Stimulated activated CD8-positive, alpha-beta memory T cell treated with anti-CD3 and anti-CD28 coated beads, Interleukin-15, amount 100 ng/mL, for 48 hours (primary cell): ENCODE results near the gene RTEL1.
"Not testable (repeated sequence)": the region's sequence is repeated elsewhere in the genome, so short reads cannot be mapped to it uniquely, and the experiment has no call there.

Source experiments
- DNase-seq, 2 donors: peaks; one replicate each; pipeline ENCODE4 v3.0.0-alpha.2; 2020; ENCODE audit warnings: low read depth in 2 of 2

Gene RTEL1

GRCh38 chr20:63652192-63652980 is 5.7 kb upstream of the RTEL1 start:
- DNase-seq = no peak

- DNase-seq = peak; percentile 39 to 56
Measured at GRCh38 chr20:63653041-63653973, 4.8 kb upstream of the RTEL1 start, which contains the start of gene STMN3. STMN3 (minus strand) TSS chr20:63653424; CDS start chr20:63653345, 79 bp downstream.

- no peak for DNase-seq
Measured at GRCh38 chr20:63653974-63654668, 4.0 kb upstream of the RTEL1 start.

- DNase-seq = no peak
Measured at GRCh38 chr20:63655249-63655648, 2.9 kb upstream of the RTEL1 start.

- no peak for DNase-seq
Measured at GRCh38 chr20:63656451-63656850, 1.7 kb upstream of the RTEL1 start.

GRCh38 chr20:63657260-63657936 is 714 bp upstream of the RTEL1 start:
- DNase-seq = no peak

GRCh38 chr20:63658749-63659187 is 656 bp downstream of the RTEL1 start:
- no peak for DNase-seq

- DNase-seq = no peak
Measured at GRCh38 chr20:63659370-63659769, 1.3 kb downstream of the RTEL1 start.

- DNase-seq = not testable (repeated sequence)
Measured at GRCh38 chr20:63660174-63660573, 2.1 kb downstream of the RTEL1 start.

- DNase-seq = no peak
Measured at GRCh38 chr20:63660622-63661021, 2.5 kb downstream of the RTEL1 start.

- DNase-seq = no peak
Measured at GRCh38 chr20:63661108-63661507, 3.0 kb downstream of the RTEL1 start.

GRCh38 chr20:63661959-63662812 is 4.1 kb downstream of the RTEL1 start:
- no peak for DNase-seq

- no peak for DNase-seq
Measured at GRCh38 chr20:63662813-63663189, 4.7 kb downstream of the RTEL1 start.

GRCh38 chr20:63663332-63664066 is 5.4 kb downstream of the RTEL1 start:
- DNase-seq = no peak

- no peak for DNase-seq
Measured at GRCh38 chr20:63664143-63664851, 6.2 kb downstream of the RTEL1 start.

- no peak for DNase-seq
Measured at GRCh38 chr20:63664861-63665594, 6.9 kb downstream of the RTEL1 start.

GRCh38 chr20:63665708-63666107 is 7.6 kb downstream of the RTEL1 start:
- no peak for DNase-seq

GRCh38 chr20:63667858-63668257 is 9.7 kb downstream of the RTEL1 start:
- DNase-seq = no peak
